ENCODE results near the gene PALLD.

The PALLD gene

GRCh38 chr4:168812806-168813205 is 316.0 kb downstream of the PALLD start (continued):
- no peak for TF ChIP-seq ZSCAN5A (tag by site-specific recombination; IDR thresholded peaks at IDR 0.05)
- no peak for TF ChIP-seq MYNN (tag by site-specific recombination; IDR thresholded peaks at IDR 0.05; ENCODE audit: borderline replicate concordance)

- TF ChIP-seq ZNF214 (tag by site-specific recombination; IDR thresholded peaks at IDR 0.05; ENCODE audit: borderline replicate concordance) (no peak), PRDM2 (tag by site-specific recombination; IDR thresholded peaks at IDR 0.05; ENCODE audit: borderline replicate concordance) (no peak), ZBTB8A (tag by site-specific recombination; IDR thresholded peaks at IDR 0.05) (no peak)
- H3K9me3 ChIP-seq (ENCODE audit: control insufficient read depth, insufficient read depth, low read depth, low read length), result no peaks in the 10 kb centered on the region
- no peak overlapping the region for H3K27ac ChIP-seq (ENCODE audit: extremely low read depth, low read depth, low read length)
- POLR2A ChIA-PET, result interaction anchor here (0.5 kb wide), 1 partner anchor 185 kb away, joined by 3 read pairs; no protein-coding TSS in a partner anchor
- no peaks in the 10 kb centered on the region for H3K36me3 ChIP-seq (ENCODE audit: control insufficient read depth in 2 of 2, insufficient read depth in 1 of 2, low read length in 2 of 2)
- H3K4me1 ChIP-seq (ENCODE audit: control insufficient read depth, insufficient read depth, low read length), result peaks cover 15% of the 10 kb centered on the region
- CTCF ChIA-PET, result no interaction called here
- H3K4me3 ChIP-seq (ENCODE audit: low read depth, low read length), result no peak overlapping the region
Measured at GRCh38 chr4:168813890-168814289, 317.0 kb downstream of the PALLD start.

GRCh38 chr4:168815379-168816345 is 318.8 kb downstream of the PALLD start:
- TF ChIP-seq SCRT1 (tag by site-specific recombination; IDR thresholded peaks at IDR 0.05; ENCODE audit: borderline replicate concordance), result no peak
- TF ChIP-seq KLF17 (tag by site-specific recombination; IDR thresholded peaks at IDR 0.05), result no peak
- no peak for TF ChIP-seq ZNF514 (tag by site-specific recombination; IDR thresholded peaks at IDR 0.05)
- TF ChIP-seq ZNF37A (tag by site-specific recombination; IDR thresholded peaks at IDR 0.05), result no peak
- TF ChIP-seq ZFP3 (tag by site-specific recombination; IDR thresholded peaks at IDR 0.05; ENCODE audit: low read depth), result no peak
- peaks cover 15% of the 10 kb centered on the region for H3K4me1 ChIP-seq (ENCODE audit: control insufficient read depth, insufficient read depth, low read length)
- no peak overlapping the region; the same call in 1 of the 2 replicates for H3K27ac ChIP-seq (ENCODE audit: extremely low read depth, low read depth, low read length)
- H3K9me3 ChIP-seq (ENCODE audit: control insufficient read depth, insufficient read depth, low read depth, low read length), result no peaks in the 10 kb centered on the region
- CTCF ChIA-PET, result interaction anchor here (0.5 to 1.3 kb wide), 4 partner anchors 10 to 1924 kb away, joined by 3 to 4 read pairs (median 4); no protein-coding TSS in a partner anchor
- no peaks in the 10 kb centered on the region for H3K36me3 ChIP-seq (ENCODE audit: control insufficient read depth in 2 of 2, insufficient read depth in 1 of 2, low read length in 2 of 2)
- no peak overlapping the region for H3K4me3 ChIP-seq (ENCODE audit: low read depth, low read length)
- POLR2A ChIA-PET, result interaction anchor here (1.0 kb wide), 1 partner anchor 16 kb away, joined by 3 read pairs; no protein-coding TSS in a partner anchor

Data from HEK293 (cell line).